Astrocyte (in vitro differentiated cells and primary cell): ENCODE data around the gene SH3PXD2B. TPM values are rescaled to one million over a fixed set of nuclear protein-coding genes. Genes with fewer than 3 reads are reported as not detected.

Source experiments
- DNase-seq: peaks from one replicate; pipeline ENCODE4 v3.0.0-alpha.2; 2010; ENCODE audit warnings: low read depth
- FAIRE-seq: peaks from 2 replicates; lab custom pipeline; 2011; peaks lifted over from hg19 to GRCh38; lab: Jason Lieb, UNC
- H2AFZ ChIP-seq: 2 replicates; pipeline ENCODE4 v1.6.0; 2012; ENCODE audit warnings: low read depth, low read length, inconsistent platforms
- H3K27ac ChIP-seq: 2 replicates; pipeline ENCODE4 v1.5.1; 2011; ENCODE audit warnings: low read depth, low read length, inconsistent platforms
- H3K27me3 ChIP-seq: 2 replicates; pipeline ENCODE4 v1.6.0; 2011; ENCODE audit warnings: low read length, inconsistent platforms; ENCODE audit not compliant: insufficient read depth
- H3K36me3 ChIP-seq: 2 replicates; pipeline ENCODE4 v1.5.1; 2011; ENCODE audit warnings: low read length, inconsistent platforms; ENCODE audit not compliant: insufficient read depth
- H3K4me1 ChIP-seq: 2 replicates; pipeline ENCODE4 v1.5.1; 2011; ENCODE audit warnings: low read length, inconsistent platforms; ENCODE audit not compliant: insufficient read depth
- H3K4me2 ChIP-seq: 2 replicates; pipeline ENCODE4 v1.6.0; 2012; ENCODE audit warnings: low read length, inconsistent platforms
- H3K4me3 ChIP-seq: 2 replicates; pipeline ENCODE4 v1.5.1; 2011; ENCODE audit warnings: low read depth, mild to moderate bottlenecking, low read length, inconsistent platforms; ENCODE audit not compliant: insufficient read depth
- H3K79me2 ChIP-seq: 2 replicates; pipeline ENCODE4 v1.6.0; 2012; ENCODE audit warnings: mild to moderate bottlenecking, low read length, inconsistent platforms; ENCODE audit not compliant: insufficient read depth
- H3K9ac ChIP-seq: 2 replicates; pipeline ENCODE4 v1.6.0; 2012; ENCODE audit warnings: mild to moderate bottlenecking, low read length, inconsistent platforms
- H3K9me3 ChIP-seq: 2 replicates; pipeline ENCODE4 v1.5.1; 2012; ENCODE audit warnings: low read depth, mild to moderate bottlenecking, low read length, inconsistent platforms; ENCODE audit not compliant: insufficient read depth
- H4K20me1 ChIP-seq: 2 replicates; pipeline ENCODE4 v1.6.0; 2012; ENCODE audit warnings: low read length, inconsistent platforms; ENCODE audit not compliant: insufficient read depth
- H3K27ac Mint-ChIP-seq: one replicate; pipeline ENCODE4 v1.8.0; 2021; ENCODE audit warnings: mild to moderate bottlenecking, mixed read lengths; ENCODE audit not compliant: unreplicated experiment
- H3K27me3 Mint-ChIP-seq: one replicate; pipeline ENCODE4 v1.8.0; 2021; ENCODE audit warnings: low read depth, mixed read lengths; ENCODE audit not compliant: unreplicated experiment
- H3K36me3 Mint-ChIP-seq: one replicate; pipeline ENCODE4 v1.8.0; 2021; ENCODE audit warnings: low read depth, mixed read lengths; ENCODE audit not compliant: unreplicated experiment
- H3K4me1 Mint-ChIP-seq: one replicate; pipeline ENCODE4 v1.8.0; 2021; ENCODE audit warnings: low read depth, mixed read lengths; ENCODE audit not compliant: unreplicated experiment
- H3K4me3 Mint-ChIP-seq: one replicate; pipeline ENCODE4 v1.8.0; 2021; ENCODE audit warnings: mild to moderate bottlenecking, moderate library complexity, mixed read lengths; ENCODE audit not compliant: unreplicated experiment
- H3K9me3 Mint-ChIP-seq: one replicate; pipeline ENCODE4 v1.8.0; 2021; ENCODE audit warnings: mild to moderate bottlenecking, mixed read lengths; ENCODE audit not compliant: unreplicated experiment
- CTCF ChIP-seq: IDR thresholded peaks from 2 replicates; pipeline ENCODE4 v1.5.1; 2011; ENCODE audit warnings: low read depth, mild to moderate bottlenecking, inconsistent platforms, low read length, moderate library complexity; ENCODE audit not compliant: insufficient read depth
- EZH2 ChIP-seq: IDR thresholded peaks from 2 replicates; pipeline ENCODE4 v1.6.1; 2012; ENCODE audit warnings: mild to moderate bottlenecking, low read length, inconsistent platforms; ENCODE audit not compliant: insufficient read depth
- total RNA-seq: library from RNA; stranded (reverse); gene quantifications from 2 replicates; pipeline ENCODE4 v1.2.1, GENCODE V29; 2021

Gene SH3PXD2B
- total RNA-seq, 1 donor from 2014 or later, result 66.0 TPM

DNA sequence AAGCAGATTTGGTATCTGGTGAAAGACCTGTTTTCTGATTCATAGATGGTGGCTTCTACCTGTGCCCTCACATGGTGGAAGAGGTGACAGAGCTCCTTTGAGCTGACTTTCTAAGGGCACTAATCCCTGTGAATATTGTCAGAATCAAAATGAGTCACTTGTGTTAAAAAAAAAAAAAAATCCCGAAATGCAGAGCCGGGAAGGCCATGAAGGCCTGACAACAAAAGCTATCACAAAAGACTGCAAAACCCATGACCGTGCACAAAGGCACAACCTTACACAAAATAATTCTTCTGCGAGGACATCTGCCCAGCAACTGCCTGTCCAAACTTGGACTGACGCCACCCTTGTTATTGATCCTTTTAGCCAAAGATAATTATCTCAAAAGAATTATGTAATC, 151.2 kb downstream of the SH3PXD2B start:
- no peak for FAIRE-seq

DNA sequence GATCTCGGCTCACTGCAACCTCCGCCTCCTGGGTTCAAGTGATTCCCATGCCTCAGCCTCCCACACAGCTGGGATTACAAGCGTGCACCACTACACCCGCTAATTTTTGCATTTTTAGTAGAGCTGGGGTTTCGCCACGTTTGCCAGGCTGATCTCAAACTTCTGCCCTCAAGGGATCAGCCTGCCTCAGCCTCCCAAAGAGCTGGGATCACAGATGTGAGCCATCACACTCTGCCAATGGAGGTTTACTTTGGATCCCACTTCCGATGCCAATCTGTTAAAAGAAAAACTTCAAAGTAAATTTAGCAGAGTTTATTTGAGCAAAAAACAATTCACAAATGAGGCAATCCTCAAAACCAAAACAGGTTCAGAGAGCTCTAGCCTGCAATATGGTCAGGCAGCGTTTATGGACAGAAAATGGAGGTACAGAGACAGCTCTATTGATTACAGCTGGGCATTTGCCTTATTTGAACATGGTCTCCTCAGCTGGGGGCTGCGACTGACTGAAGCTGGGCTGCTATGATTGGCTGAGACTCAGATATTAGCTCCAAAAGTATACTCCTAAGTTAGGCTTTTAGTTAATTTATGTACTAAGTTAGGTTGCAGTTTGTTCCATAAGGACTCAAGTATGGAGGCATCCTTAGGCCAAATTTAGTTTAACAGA, 152.1 kb downstream of the SH3PXD2B start:
- Histone ChIP-seq H3K9me3 (no peaks in the 10 kb centered on the region), H3K9ac (no peak overlapping the region), H3K4me3 (no peak overlapping the region), H2AFZ (no peak overlapping the region), H3K79me2 (no peaks in the 10 kb centered on the region), H3K27ac (no peak overlapping the region), H3K4me1 (no peaks in the 10 kb centered on the region), H4K20me1 (no peaks in the 10 kb centered on the region), H3K27me3 (no peaks in the 10 kb centered on the region), H3K4me2 (no peak overlapping the region), H3K36me3 (no peaks in the 10 kb centered on the region)
- TF ChIP-seq CTCF, result no peak
- no peak for TF ChIP-seq EZH2
- Mint-ChIP-seq H3K9me3 (no peaks in the 10 kb centered on the region), H3K27ac (no peak overlapping the region), H3K4me1 (no peaks in the 10 kb centered on the region), H3K27me3 (no peaks in the 10 kb centered on the region), H3K4me3 (no peak overlapping the region), H3K36me3 (no peaks in the 10 kb centered on the region)
- DNase-seq (no peak), FAIRE-seq (no peak)

More for the DNA sequence above, 151.2 kb downstream of the SH3PXD2B start:
- Mint-ChIP-seq H3K27me3 (no peaks in the 10 kb centered on the region), H3K4me1 (no peaks in the 10 kb centered on the region), H3K9me3 (no peaks in the 10 kb centered on the region), H3K27ac (peak overlapping the region; percentile 23), H3K36me3 (no peaks in the 10 kb centered on the region), H3K4me3 (peak overlapping the region; percentile 10)
- no peak for DNase-seq
- Histone ChIP-seq H4K20me1 (no peaks in the 10 kb centered on the region), H3K36me3 (no peaks in the 10 kb centered on the region), H3K4me2 (peak overlapping the region; percentile 17), H3K27me3 (no peaks in the 10 kb centered on the region), H3K4me3 (no peak overlapping the region), H3K9me3 (no peaks in the 10 kb centered on the region), H2AFZ (no peak overlapping the region), H3K27ac (no peak overlapping the region), H3K9ac (no peak overlapping the region), H3K4me1 (no peaks in the 10 kb centered on the region), H3K79me2 (no peaks in the 10 kb centered on the region)
- TF ChIP-seq CTCF (no peak), EZH2 (no peak)

- peak; percentile 57 for DNase-seq
Measured at GRCh38 chr5:172299916-172300439, 154.3 kb downstream of the SH3PXD2B start.

More at GRCh38 chr5:172299916-172300439, 154.3 kb downstream of the SH3PXD2B start:
- H3K27ac ChIP-seq, result no peak overlapping the region
- H3K36me3 ChIP-seq, result no peaks in the 10 kb centered on the region
- no peaks in the 10 kb centered on the region for H4K20me1 ChIP-seq
- Mint-ChIP-seq H3K9me3 (no peaks in the 10 kb centered on the region), H3K36me3 (no peaks in the 10 kb centered on the region), H3K4me3 (no peak overlapping the region), H3K27ac (no peak overlapping the region), H3K4me1 (no peaks in the 10 kb centered on the region), H3K27me3 (no peaks in the 10 kb centered on the region)
- TF ChIP-seq CTCF (no peak), EZH2 (no peak)
- H2AFZ ChIP-seq, result no peak overlapping the region
- no peaks in the 10 kb centered on the region for H3K9me3 ChIP-seq
- peaks cover 5% of the 10 kb centered on the region for H3K27me3 ChIP-seq
- H3K4me2 ChIP-seq, result peak overlapping the region; percentile 0
- no peak for FAIRE-seq
- H3K9ac ChIP-seq, result no peak overlapping the region
- no peak overlapping the region for H3K4me3 ChIP-seq
- no peaks in the 10 kb centered on the region for H3K79me2 ChIP-seq
- no peaks in the 10 kb centered on the region for H3K4me1 ChIP-seq
